Skin of body (tissue), 3 donors: Measurements from ENCODE around the gene AKAP13. TPM values are rescaled to one million over a fixed set of nuclear protein-coding genes. Genes with fewer than 3 reads are reported as not detected.
A peak's percentile ranks its signal among the peaks of the same experiment; 100 is the strongest.
"Not testable (repeated sequence)": the region's sequence is repeated elsewhere in the genome, so short reads cannot be mapped to it uniquely, and the experiment has no call there.

ENCODE experiments used
- DNase-seq: peaks from one replicate; lab custom pipeline; 2025; lab: John Stamatoyannopoulos, UW
- small RNA-seq: library from RNA; depleted of rRNA; stranded (forward); fragments of <200 nt; gene quantifications from one replicate; pipeline ENCODE3, GENCODE V24; 2014; ENCODE audit warnings: low replicate concordance
- total RNA-seq: library from RNA; depleted of rRNA; stranded (reverse); fragments of >200 nt; gene quantifications from one replicate; pipeline ENCODE4 v1.2.3, GENCODE V29; 2014

The AKAP13 gene
- total RNA-seq, 1 donor from 2014 or later = 160 TPM

- DNase-seq = no peak
Observed at GRCh38 chr15:85781099-85781498, 400.7 kb downstream of the AKAP13 start.

- no peak for DNase-seq
Observed at GRCh38 chr15:85782064-85782463, 401.7 kb downstream of the AKAP13 start.

DNA sequence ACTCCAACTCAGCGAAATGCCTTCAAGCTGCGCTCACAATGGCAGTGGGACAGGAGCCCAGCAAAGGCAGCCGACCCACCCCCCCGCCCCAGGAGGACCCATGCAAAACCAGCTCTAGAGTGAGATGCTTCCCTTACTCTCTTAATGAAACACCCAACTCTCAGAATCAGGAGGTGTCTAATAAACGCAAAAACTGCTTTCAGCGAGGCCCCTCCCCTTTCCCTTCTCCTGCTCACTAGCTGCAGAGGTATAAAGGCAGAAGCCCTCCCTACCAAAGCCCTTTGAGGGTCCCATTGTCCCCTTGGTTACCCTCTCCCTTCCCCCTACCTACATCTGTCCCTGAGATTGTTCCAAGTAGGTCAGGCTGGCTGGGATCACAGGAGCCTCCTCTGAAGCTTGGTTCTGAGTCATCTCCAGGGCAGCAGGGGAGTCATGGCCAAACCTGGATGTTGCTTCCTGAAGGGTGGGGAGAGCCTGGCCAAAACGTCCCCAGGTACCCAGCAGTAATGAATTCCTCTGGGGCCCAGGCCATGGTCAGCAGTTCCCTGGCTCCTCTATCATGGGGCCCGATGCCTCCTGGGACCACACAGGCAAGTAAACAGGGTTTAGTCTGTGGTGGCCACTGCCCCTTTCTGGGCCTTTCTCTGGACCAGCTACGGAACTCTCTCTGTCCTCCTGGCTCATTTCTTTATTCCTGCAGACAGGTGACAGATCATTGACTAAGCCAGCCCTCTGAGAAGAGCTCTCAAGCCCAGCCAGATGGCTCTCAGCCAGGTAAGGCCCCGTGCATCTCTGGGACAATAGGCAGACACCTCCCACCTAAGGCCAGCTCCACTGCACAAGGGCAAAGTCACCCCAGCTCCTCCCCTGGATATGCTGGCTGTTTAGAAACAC is 405.7 kb downstream of the AKAP13 start:
- DNase-seq = no peak

GRCh38 chr15:85786781-85787114 is 406.3 kb downstream of the AKAP13 start:
- DNase-seq = no peak

DNA sequence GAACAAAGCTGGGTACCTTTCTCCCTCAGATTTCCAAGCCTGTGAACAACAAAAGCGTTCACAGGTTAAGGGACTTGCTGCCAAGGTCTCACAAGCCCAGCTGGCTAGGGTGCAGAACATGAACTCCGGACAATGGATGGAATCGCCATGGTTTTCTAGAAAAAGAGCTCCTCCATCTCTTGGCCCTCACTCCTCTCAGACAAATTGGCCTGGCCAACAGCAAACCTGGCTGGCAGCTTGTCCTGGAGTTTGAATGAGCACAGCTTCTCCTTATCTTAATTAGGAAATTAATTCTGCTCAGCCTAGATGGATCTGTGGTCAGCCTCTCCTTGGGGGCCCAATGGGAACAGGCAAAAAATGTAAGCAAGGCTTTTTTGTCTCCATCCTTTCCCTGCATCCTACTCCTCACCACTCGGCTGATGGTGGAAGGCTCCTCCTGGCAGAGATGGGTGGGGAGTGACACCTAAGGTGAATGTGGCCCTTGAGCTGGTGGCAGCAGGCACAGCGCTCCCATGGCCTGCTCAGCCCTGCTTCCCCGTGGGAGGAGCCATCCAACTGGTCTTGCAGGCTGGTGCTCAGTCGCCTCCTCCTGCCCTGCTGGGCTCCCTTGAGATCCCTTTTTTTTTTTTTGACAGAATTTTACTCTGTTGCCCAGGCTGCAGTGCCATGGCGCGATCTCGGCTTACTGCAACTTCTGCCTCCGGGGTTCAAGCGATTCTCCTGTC is 408.5 kb downstream of the AKAP13 start:
- no peak for DNase-seq

DNA sequence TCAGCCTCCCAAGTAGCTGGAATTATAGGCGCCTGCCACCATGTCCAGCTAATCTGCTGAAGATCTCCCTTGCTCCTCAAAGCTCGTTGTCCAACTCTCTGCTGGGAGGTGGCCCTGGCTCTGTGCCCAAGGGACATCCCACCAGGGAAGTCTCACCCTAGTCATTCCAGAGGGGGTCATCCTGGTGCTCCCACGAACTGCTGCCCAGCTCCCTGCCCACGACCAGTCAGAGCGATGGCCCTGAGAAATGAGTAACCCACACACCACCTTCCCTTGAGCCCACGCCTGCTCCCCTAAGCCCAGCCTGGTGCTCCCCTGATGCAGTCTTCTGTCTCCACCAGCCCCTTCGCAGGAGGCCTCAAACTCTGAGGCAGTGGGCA is 409.1 kb downstream of the AKAP13 start:
- no peak for DNase-seq

- no peak for DNase-seq
Observed at GRCh38 chr15:85792102-85792731, 411.8 kb downstream of the AKAP13 start.

DNA sequence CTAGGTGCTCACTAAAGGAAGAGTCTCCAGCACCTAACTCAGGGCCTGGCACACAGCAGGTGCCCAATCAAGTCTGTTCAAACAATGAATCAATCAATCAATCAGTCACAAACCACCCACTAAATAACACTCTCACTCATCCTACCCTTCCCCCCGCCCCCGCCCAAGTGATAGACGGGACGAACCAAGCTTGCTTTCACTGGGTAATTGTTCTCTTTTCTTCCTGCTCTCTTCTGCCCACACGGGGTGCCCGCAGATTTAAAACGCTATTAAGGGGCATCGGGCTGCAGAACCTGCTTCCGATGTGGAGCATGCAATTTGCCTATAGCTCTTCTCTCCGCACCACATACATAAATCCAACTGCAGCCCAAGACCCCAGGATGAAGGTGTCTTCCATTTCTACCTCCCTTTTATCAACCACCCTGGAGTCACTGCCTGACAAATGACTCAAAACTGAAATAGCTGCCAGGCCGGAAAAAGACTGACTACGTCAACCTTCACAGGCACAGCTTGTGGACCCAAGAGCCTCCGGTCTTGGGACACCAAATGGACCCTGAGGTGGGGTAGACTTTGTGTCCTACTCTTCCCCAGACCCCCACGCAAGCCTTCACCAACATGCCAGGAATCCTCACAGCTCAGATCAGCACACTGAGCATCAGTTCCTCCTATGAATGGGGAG is 412.6 kb downstream of the AKAP13 start:
- no peak for DNase-seq

- DNase-seq = no peak
Observed at GRCh38 chr15:85793641-85794597, 413.5 kb downstream of the AKAP13 start.

- peak; percentile 96 for DNase-seq
Observed at GRCh38 chr15:85794598-85795336, 414.4 kb downstream of the AKAP13 start, which contains the start of gene KLHL25. Gene KLHL25 (minus strand): TSS chr15:85794925. CDS start chr15:85769810, 25,115 bp downstream.

- DNase-seq = no peak
Observed at GRCh38 chr15:85795337-85796305, 415.2 kb downstream of the AKAP13 start.

- DNase-seq = not testable (repeated sequence)
Observed at GRCh38 chr15:85796371-85796770, 416.0 kb downstream of the AKAP13 start.

Small RNAs within 50 kb of the gene (small RNA-seq; reads per million reads assigned to genes)
- gene AC021739.1 = not detected
- 0.07 reads per million for gene MIR1276
- not detected for gene RNU6-1280P
- not detected for gene RNU7-79P
